Left ventricle myocardium inferior (tissue), 1 donor: ENCODE data around the gene JUND. TPM values are rescaled to one million over a fixed set of nuclear protein-coding genes. Genes with fewer than 3 reads are reported as not detected.

Experiments
- DNase-seq: peaks from one replicate; pipeline ENCODE4 v3.0.0-alpha.2; 2020
- H3K27ac ChIP-seq: fragments of 200-600 bp; replicated peaks from 2 replicates; pipeline ENCODE4 v1.8.0; 2021
- H3K27me3 ChIP-seq: fragments of 200-600 bp; 2 replicates; pipeline ENCODE4 v1.8.0; 2021; ENCODE audit warnings: low read depth
- H3K36me3 ChIP-seq: fragments of 200-600 bp; 2 replicates; pipeline ENCODE4 v1.8.0; 2021
- H3K4me1 ChIP-seq: fragments of 200-600 bp; 2 replicates; pipeline ENCODE4 v1.8.0; 2021
- H3K4me3 ChIP-seq: fragments of 200-600 bp; 2 replicates; pipeline ENCODE4 v1.8.0; 2021; ENCODE audit warnings: mild to moderate bottlenecking, moderate library complexity
- H3K9me3 ChIP-seq: fragments of 200-600 bp; replicated peaks from 2 replicates; pipeline ENCODE4 v1.8.0; 2021
- CTCF ChIP-seq: fragments of 200-600 bp; IDR thresholded peaks from 2 replicates; pipeline ENCODE4 v1.8.0; 2021; ENCODE audit warnings: antibody characterized with exemption, mild to moderate bottlenecking, borderline replicate concordance
- intact Hi-C: fragments of 100-400 bp; cut with micrococcal nuclease; formaldehyde crosslinking; loops from one replicate; pipeline ENCODE4 v1.11.0; 2022
- microRNA-seq: library from miRNA; unstranded; fragments of <30 nt; microRNA quantifications from one replicate; pipeline ENCODE4 v1.2.0, GENCODE V29; 2020
- total RNA-seq: library from RNA; stranded (reverse); fragmentation: NEBNext Ultra II Directional; extraction: Animal tissue kit (Norgen Biotek cat#: 25700); gene quantifications from one replicate; pipeline ENCODE4 v1.2.1, GENCODE V29; 2021
- donor health status: DM: no; HTN: yes; CAD: no; lungs with severe emphysema.

The JUND gene
- total RNA-seq, 1 donor from 2014 or later: 107 TPM

GRCh38 chr19:18233224-18233825 lies 48.1 kb downstream of the JUND start:
- Histone ChIP-seq H3K36me3 (no peaks in the 10 kb centered on the region), H3K4me1 (peaks cover 12% of the 10 kb centered on the region), H3K27ac (no peak overlapping the region), H3K4me3 (no peak overlapping the region), H3K27me3 (peaks cover 88% of the 10 kb centered on the region), H3K9me3 (peaks cover 11% of the 10 kb centered on the region)
- no peak for DNase-seq
- TF ChIP-seq CTCF: no peak
- intact Hi-C loops: no loop called here

GRCh38 chr19:18232540-18233223 lies 48.7 kb downstream of the JUND start:
- intact Hi-C loops: no loop called here
- Histone ChIP-seq H3K9me3 (peaks cover 11% of the 10 kb centered on the region), H3K27ac (no peak overlapping the region), H3K36me3 (no peaks in the 10 kb centered on the region), H3K4me1 (peaks cover 19% of the 10 kb centered on the region), H3K27me3 (peaks cover 92% of the 10 kb centered on the region), H3K4me3 (no peak overlapping the region)
- TF ChIP-seq CTCF: no peak
- no peak for DNase-seq

GRCh38 chr19:18231775-18232174 lies 49.6 kb downstream of the JUND start:
- DNase-seq: no peak
- H3K4me3 ChIP-seq: no peak overlapping the region
- peaks cover 11% of the 10 kb centered on the region for H3K9me3 ChIP-seq
- intact Hi-C loops: no loop called here
- no peak overlapping the region for H3K27ac ChIP-seq
- peaks cover 96% of the 10 kb centered on the region for H3K27me3 ChIP-seq
- TF ChIP-seq CTCF: no peak
- H3K4me1 ChIP-seq: peaks cover 26% of the 10 kb centered on the region
- no peaks in the 10 kb centered on the region for H3K36me3 ChIP-seq

- Histone ChIP-seq H3K4me3 (no peak overlapping the region), H3K9me3 (peaks cover 11% of the 10 kb centered on the region), H3K36me3 (no peaks in the 10 kb centered on the region), H3K4me1 (peaks cover 33% of the 10 kb centered on the region), H3K27ac (no peak overlapping the region), H3K27me3 (peaks cover 96% of the 10 kb centered on the region)
- TF ChIP-seq CTCF: no peak
- no peak for DNase-seq
- intact Hi-C loops: no loop called here
Measured at GRCh38 chr19:18230941-18231734, 50.3 kb downstream of the JUND start.

- Histone ChIP-seq H3K4me1 (peaks cover 45% of the 10 kb centered on the region), H3K9me3 (peaks cover 11% of the 10 kb centered on the region), H3K27ac (no peak overlapping the region), H3K27me3 (peaks cover 96% of the 10 kb centered on the region), H3K36me3 (no peaks in the 10 kb centered on the region), H3K4me3 (no peak overlapping the region)
- intact Hi-C loops: no loop called here
- TF ChIP-seq CTCF: no peak
- DNase-seq: no peak
Measured at GRCh38 chr19:18229915-18230314, 51.5 kb downstream of the JUND start.

Small RNA genes lying within 50 kb of the gene (microRNA-seq; reads per million reads assigned to microRNA genes)
- 1.2 reads per million for gene MIR3188

Other genes with a start within 250 kb of the JUND start
- 0.44 TPM for gene IL12RB1, start 194.7 kb downstream of the JUND start, total RNA-seq
- 4.6 TPM for gene MAST3, start 183.8 kb downstream of the JUND start, total RNA-seq
- gene PIK3R2, start 128.5 kb downstream of the JUND start, total RNA-seq: 28.0 TPM
- 23.3 TPM for gene IFI30, start 107.8 kb downstream of the JUND start, total RNA-seq
- 12.5 TPM for gene MPV17L2, start 88.4 kb downstream of the JUND start, total RNA-seq
- 37.4 TPM for gene RAB3A, start 77.6 kb downstream of the JUND start, total RNA-seq
- 2.4 TPM for gene PDE4C, start 55.2 kb downstream of the JUND start, total RNA-seq
- 0.49 TPM for gene IQCN, start 7.2 kb downstream of the JUND start, total RNA-seq
- gene LSM4, start 41.5 kb upstream of the JUND start, total RNA-seq: 94.8 TPM
- gene PGPEP1, start 59.0 kb upstream of the JUND start, total RNA-seq: 38.8 TPM
- 0.33 TPM for gene GDF15, start 104.5 kb upstream of the JUND start, total RNA-seq
- 2.4 TPM for gene LRRC25, start 116.0 kb upstream of the JUND start, total RNA-seq
- 30.8 TPM for gene SSBP4, start 137.8 kb upstream of the JUND start, total RNA-seq
- 24.1 TPM for gene ISYNA1, start 156.5 kb upstream of the JUND start, total RNA-seq
- gene ELL, start 240.4 kb upstream of the JUND start, total RNA-seq: 7.9 TPM